Stromal cell of bone marrow (primary cell): Measurements from ENCODE around the gene CAPN5.
A peak's percentile ranks its signal among the peaks of the same experiment; 100 is the strongest.
"Not testable (repeated sequence)": the region's sequence is repeated elsewhere in the genome, so short reads cannot be mapped to it uniquely, and the experiment has no call there.

ENCODE experiments used
- DNase-seq: peaks from one replicate; pipeline ENCODE4 v3.0.0-alpha.2; 2012; ENCODE audit warnings: low read depth

The CAPN5 gene

GRCh38 chr11:77083566-77084245, 16.9 kb downstream of the CAPN5 start:
- no peak for DNase-seq

GRCh38 chr11:77084581-77085191, 17.9 kb downstream of the CAPN5 start:
- DNase-seq, result no peak

GRCh38 chr11:77085652-77086051, 18.9 kb downstream of the CAPN5 start:
- DNase-seq, result no peak

GRCh38 chr11:77086521-77087472, 20.0 kb downstream of the CAPN5 start:
- DNase-seq, result no peak

- no peak for DNase-seq
Measured at GRCh38 chr11:77087723-77088225, 21.0 kb downstream of the CAPN5 start.

- DNase-seq, result no peak
Measured at GRCh38 chr11:77088236-77089003, 21.6 kb downstream of the CAPN5 start.

- no peak for DNase-seq
Measured at GRCh38 chr11:77089004-77089545, 22.3 kb downstream of the CAPN5 start.

- no peak for DNase-seq
Measured at GRCh38 chr11:77090046-77090372, 23.2 kb downstream of the CAPN5 start.

GRCh38 chr11:77090373-77091111, 23.8 kb downstream of the CAPN5 start:
- no peak for DNase-seq

- peak; percentile 45 for DNase-seq
Measured at GRCh38 chr11:77091146-77091940, 24.6 kb downstream of the CAPN5 start.

- no peak for DNase-seq
Measured at GRCh38 chr11:77092382-77092781, 25.6 kb downstream of the CAPN5 start.

GRCh38 chr11:77093056-77093891, 26.5 kb downstream of the CAPN5 start:
- DNase-seq, result no peak

GRCh38 chr11:77093987-77094840, 27.4 kb downstream of the CAPN5 start:
- no peak for DNase-seq

- no peak for DNase-seq
Measured at GRCh38 chr11:77094841-77095365, 28.1 kb downstream of the CAPN5 start.

GRCh38 chr11:77095551-77096490, 29.1 kb downstream of the CAPN5 start:
- no peak for DNase-seq

GRCh38 chr11:77096591-77097019, 29.8 kb downstream of the CAPN5 start:
- no peak for DNase-seq

GRCh38 chr11:77097180-77097579, 30.4 kb downstream of the CAPN5 start:
- DNase-seq, result not testable (repeated sequence)
